ENCODE measurements around the gene CNNM2.

DNA sequence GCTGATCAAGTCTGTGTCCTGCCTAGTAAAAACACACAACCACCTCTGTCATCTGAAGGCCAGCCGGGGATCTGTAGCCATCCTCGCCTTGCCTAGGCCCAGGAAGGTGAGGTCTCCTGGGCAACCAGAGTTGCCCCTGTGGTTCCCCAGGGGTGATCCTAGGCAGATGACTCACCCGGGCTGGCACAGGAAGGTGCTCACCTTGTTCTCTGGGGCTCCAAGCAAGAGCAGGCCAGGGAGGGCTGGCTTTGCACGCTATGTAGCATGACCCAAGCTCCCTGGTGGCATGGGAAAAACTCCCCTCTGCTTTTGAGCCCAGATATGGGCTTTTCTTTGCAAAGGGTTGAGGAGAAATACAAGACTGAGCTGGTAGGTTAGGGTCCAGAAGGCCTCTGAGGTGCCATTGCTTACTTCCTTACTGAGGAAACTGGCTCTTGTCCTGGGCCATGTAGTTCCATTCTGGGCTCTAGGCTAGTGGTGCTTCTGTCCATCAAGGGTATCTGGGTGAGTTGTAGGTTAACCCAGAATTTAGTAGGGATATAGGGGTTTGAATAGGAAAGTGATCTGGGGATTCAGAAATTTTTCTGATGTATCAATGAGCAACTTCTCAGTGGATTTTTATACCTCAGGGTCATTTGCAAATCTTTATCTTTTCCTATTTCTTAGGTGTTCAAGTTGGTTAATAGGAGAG is 162.9 kb downstream of the CNNM2 start:
- TF ChIP-seq, protein P1, sequence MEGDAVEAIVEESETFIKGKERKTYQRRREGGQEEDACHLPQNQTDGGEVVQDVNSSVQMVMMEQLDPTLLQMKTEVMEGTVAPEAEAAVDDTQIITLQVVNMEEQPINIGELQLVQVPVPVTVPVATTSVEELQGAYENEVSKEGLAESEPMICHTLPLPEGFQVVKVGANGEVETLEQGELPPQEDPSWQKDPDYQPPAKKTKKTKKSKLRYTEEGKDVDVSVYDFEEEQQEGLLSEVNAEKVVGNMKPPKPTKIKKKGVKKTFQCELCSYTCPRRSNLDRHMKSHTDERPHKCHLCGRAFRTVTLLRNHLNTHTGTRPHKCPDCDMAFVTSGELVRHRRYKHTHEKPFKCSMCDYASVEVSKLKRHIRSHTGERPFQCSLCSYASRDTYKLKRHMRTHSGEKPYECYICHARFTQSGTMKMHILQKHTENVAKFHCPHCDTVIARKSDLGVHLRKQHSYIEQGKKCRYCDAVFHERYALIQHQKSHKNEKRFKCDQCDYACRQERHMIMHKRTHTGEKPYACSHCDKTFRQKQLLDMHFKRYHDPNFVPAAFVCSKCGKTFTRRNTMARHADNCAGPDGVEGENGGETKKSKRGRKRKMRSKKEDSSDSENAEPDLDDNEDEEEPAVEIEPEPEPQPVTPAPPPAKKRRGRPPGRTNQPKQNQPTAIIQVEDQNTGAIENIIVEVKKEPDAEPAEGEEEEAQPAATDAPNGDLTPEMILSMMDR (conservative IDR thresholded peaks at IDR 0.05) = no peak
- no peak for TF ChIP-seq ZFX (IDR thresholded peaks at IDR 0.05)
